Upper lobe of left lung (tissue), 4 donors: Measurements from ENCODE around the gene SEC16B.

Experiments
- CTCF ChIP-seq, 6 experiments: fragments of 450-650 bp in 4 of 6; fragments of 200-600 bp in 2 of 6; sonication (generic) in 2 of 6; IDR thresholded peaks; one replicate each; pipeline ENCODE4 v1.5.1; 2016 to 2019; ENCODE audit warnings: antibody characterized with exemption in 6 of 6
- EP300 ChIP-seq, 4 donors: sonication (generic); formaldehyde crosslinking; IDR thresholded peaks; one replicate each; pipeline ENCODE4 v1.5.1; 2017; ENCODE audit warnings: antibody characterized with exemption in 4 of 4, control low read depth in 2 of 4
- POLR2A ChIP-seq, 4 donors: fragments of 450-650 bp; IDR thresholded peaks; one replicate each; pipeline ENCODE4 v1.5.1; 2016 to 2017; ENCODE audit warnings: antibody characterized with exemption in 4 of 4, mild to moderate bottlenecking in 2 of 4
- POLR2AphosphoS5 ChIP-seq, 2 donors: sonication (generic); formaldehyde crosslinking; IDR thresholded peaks; one replicate each; pipeline ENCODE4 v1.5.1; 2017; ENCODE audit warnings: antibody characterized with exemption in 2 of 2

DNA sequence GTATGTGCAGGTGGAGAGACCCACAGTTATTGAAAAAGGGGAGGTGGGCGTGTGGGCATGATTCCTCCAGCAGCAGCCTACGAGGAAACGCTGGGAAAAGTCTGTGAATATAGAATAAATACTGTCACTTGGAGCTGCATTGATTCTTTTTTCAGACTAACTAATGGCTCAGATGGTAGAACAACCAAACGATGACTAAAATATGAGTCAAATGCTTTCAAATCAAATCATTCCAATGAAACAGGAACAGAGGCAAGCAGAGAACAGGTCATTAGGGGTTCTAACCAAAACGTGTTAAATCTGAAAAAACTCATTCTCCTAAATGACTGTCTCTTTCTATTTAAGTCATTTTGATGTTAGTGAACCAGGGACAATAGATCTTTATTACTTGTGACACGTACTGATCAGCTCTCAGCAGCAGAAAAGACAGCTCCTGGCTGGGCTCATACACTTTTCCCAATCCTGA, 35.1 kb upstream of the SEC16B start:
- no peak for TF ChIP-seq CTCF (IDR thresholded peaks at IDR 0.05)
- no peak for TF ChIP-seq POLR2AphosphoS5 (IDR thresholded peaks at IDR 0.05)
- no peak for TF ChIP-seq EP300 (IDR thresholded peaks at IDR 0.05)
- no peak for TF ChIP-seq POLR2A (IDR thresholded peaks at IDR 0.05)
